Measurements from ENCODE around the gene XRCC5. TPM values are rescaled to one million over a fixed set of nuclear protein-coding genes. Genes with fewer than 3 reads are reported as not detected.

XRCC5 gene
- total RNA-seq, 1 experiment from 2014 or later, result 534 TPM

GRCh38 chr2:216188559-216188850 is 79.4 kb downstream of the XRCC5 start:
- peaks cover 44% of the 10 kb centered on the region for H3K4me1 ChIP-seq (ENCODE audit: insufficient read depth, low read length, poor library complexity, severe bottlenecking)
- no peak for TF ChIP-seq CTCF (conservative IDR thresholded peaks at IDR 0.05; ENCODE audit: low read depth, low read length)
- no peak for TF ChIP-seq EZH2 (IDR thresholded peaks at IDR 0.05; ENCODE audit: borderline replicate concordance, low read depth, low read length, poor library complexity, severe bottlenecking)
- peak overlapping the region; percentile 77 for H3K27ac ChIP-seq (ENCODE audit: low read depth, low read length, poor library complexity, severe bottlenecking)
- H3K4me3 ChIP-seq (ENCODE audit: low read depth, low read length, poor library complexity, severe bottlenecking), result no peak overlapping the region
- peaks cover 36% of the 10 kb centered on the region for H3K36me3 ChIP-seq (ENCODE audit: insufficient read depth, low read length, poor library complexity, severe bottlenecking)
- intact Hi-C loops (cut with micrococcal nuclease; ENCODE audit: unreplicated experiment), result no loop called here
- peak; percentile 13 for DNase-seq (ENCODE audit: low spot score)
- BruUV-seq (replicated peaks), result no TSS peak
- H3K27me3 ChIP-seq (replicated peaks; ENCODE audit: insufficient read depth, low read depth, low read length, poor library complexity), result no peaks in the 10 kb centered on the region
- CTCF ChIA-PET, result no interaction called here
- no peaks in the 10 kb centered on the region for H3K9me3 ChIP-seq (ENCODE audit: low read depth, low read length, poor library complexity, severe bottlenecking)
- POLR2A ChIA-PET (ENCODE audit: low non-redundant PET), result no interaction called here

GRCh38 chr2:216188956-216189355 is 79.8 kb downstream of the XRCC5 start:
- H3K27ac ChIP-seq (ENCODE audit: low read depth, low read length, poor library complexity, severe bottlenecking), result peak overlapping the region; percentile 77
- CTCF ChIA-PET, result no interaction called here

GRCh38 chr2:216189410-216189809 is 80.3 kb downstream of the XRCC5 start:
- Histone ChIP-seq H3K36me3 (ENCODE audit: insufficient read depth, low read length, poor library complexity, severe bottlenecking) (peaks cover 44% of the 10 kb centered on the region), H3K27me3 (replicated peaks; ENCODE audit: insufficient read depth, low read depth, low read length, poor library complexity) (no peaks in the 10 kb centered on the region), H3K27ac (ENCODE audit: low read depth, low read length, poor library complexity, severe bottlenecking) (no peak overlapping the region), H3K4me1 (ENCODE audit: insufficient read depth, low read length, poor library complexity, severe bottlenecking) (peaks cover 42% of the 10 kb centered on the region), H3K9me3 (ENCODE audit: low read depth, low read length, poor library complexity, severe bottlenecking) (no peaks in the 10 kb centered on the region), H3K4me3 (ENCODE audit: low read depth, low read length, poor library complexity, severe bottlenecking) (no peak overlapping the region)
- TF ChIP-seq CTCF (conservative IDR thresholded peaks at IDR 0.05; ENCODE audit: low read depth, low read length), result no peak
- TF ChIP-seq EZH2 (IDR thresholded peaks at IDR 0.05; ENCODE audit: borderline replicate concordance, low read depth, low read length, poor library complexity, severe bottlenecking), result no peak
- intact Hi-C loops (cut with micrococcal nuclease; ENCODE audit: unreplicated experiment), result no loop called here
- BruUV-seq (replicated peaks), result no TSS peak
- DNase-seq (ENCODE audit: low spot score), result no peak
- POLR2A ChIA-PET (ENCODE audit: low non-redundant PET), result no interaction called here
- CTCF ChIA-PET, result no interaction called here

More at GRCh38 chr2:216188956-216189355, 79.8 kb downstream of the XRCC5 start:
- BruUV-seq (replicated peaks), result no TSS peak
- DNase-seq (ENCODE audit: low spot score), result peak; percentile 22
- Histone ChIP-seq H3K36me3 (ENCODE audit: insufficient read depth, low read length, poor library complexity, severe bottlenecking) (peaks cover 40% of the 10 kb centered on the region), H3K27me3 (replicated peaks; ENCODE audit: insufficient read depth, low read depth, low read length, poor library complexity) (no peaks in the 10 kb centered on the region), H3K4me3 (ENCODE audit: low read depth, low read length, poor library complexity, severe bottlenecking) (no peak overlapping the region), H3K4me1 (ENCODE audit: insufficient read depth, low read length, poor library complexity, severe bottlenecking) (peaks cover 42% of the 10 kb centered on the region), H3K9me3 (ENCODE audit: low read depth, low read length, poor library complexity, severe bottlenecking) (no peaks in the 10 kb centered on the region)
- POLR2A ChIA-PET (ENCODE audit: low non-redundant PET), result no interaction called here
- no peak for TF ChIP-seq CTCF (conservative IDR thresholded peaks at IDR 0.05; ENCODE audit: low read depth, low read length)
- TF ChIP-seq EZH2 (IDR thresholded peaks at IDR 0.05; ENCODE audit: borderline replicate concordance, low read depth, low read length, poor library complexity, severe bottlenecking), result no peak
- intact Hi-C loops (cut with micrococcal nuclease; ENCODE audit: unreplicated experiment), result no loop called here
